HG02840 (cell line): Measurements from ENCODE around the gene MOB2.

Experiments used
- ATAC-seq: cut with Tn5 transposase; IDR thresholded peaks from one replicate; pipeline ENCODE4 v1.9.1; 2021; ENCODE audit warnings: mild to moderate bottlenecking, moderate library complexity, moderate number of reproducible peaks; ENCODE audit not compliant: unreplicated experiment, low FRiP score

MOB2 gene

DNA sequence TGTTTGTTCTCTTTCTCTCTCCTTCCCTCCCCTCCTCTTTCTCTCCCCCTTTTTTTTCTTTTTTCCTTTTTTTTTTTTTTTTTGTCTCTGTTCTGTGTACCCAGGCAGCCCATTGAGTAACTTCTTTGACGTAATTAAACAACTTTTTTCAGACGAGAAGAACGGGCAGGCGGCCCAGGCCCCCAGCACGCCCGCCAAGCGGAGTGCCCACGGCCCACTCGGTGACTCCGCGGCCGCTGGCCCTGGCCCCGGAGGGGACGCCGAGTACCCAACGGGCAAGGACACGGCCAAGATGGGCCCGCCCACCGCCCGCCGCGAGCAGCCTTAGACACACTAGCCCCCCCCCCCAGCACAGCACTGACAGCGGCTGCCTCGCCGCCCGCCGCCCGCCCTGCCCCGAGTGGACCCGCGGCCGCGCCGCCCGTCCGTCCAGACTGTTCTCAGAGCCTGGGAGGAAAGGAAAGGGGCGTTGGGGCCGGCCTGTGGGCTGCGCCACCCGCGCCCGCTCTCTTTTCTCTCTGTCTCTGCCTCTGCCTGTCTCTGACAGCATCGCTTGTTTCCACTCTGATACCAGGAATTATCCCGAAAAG is 26.1 kb downstream of the MOB2 start:
- no peak for ATAC-seq

DNA sequence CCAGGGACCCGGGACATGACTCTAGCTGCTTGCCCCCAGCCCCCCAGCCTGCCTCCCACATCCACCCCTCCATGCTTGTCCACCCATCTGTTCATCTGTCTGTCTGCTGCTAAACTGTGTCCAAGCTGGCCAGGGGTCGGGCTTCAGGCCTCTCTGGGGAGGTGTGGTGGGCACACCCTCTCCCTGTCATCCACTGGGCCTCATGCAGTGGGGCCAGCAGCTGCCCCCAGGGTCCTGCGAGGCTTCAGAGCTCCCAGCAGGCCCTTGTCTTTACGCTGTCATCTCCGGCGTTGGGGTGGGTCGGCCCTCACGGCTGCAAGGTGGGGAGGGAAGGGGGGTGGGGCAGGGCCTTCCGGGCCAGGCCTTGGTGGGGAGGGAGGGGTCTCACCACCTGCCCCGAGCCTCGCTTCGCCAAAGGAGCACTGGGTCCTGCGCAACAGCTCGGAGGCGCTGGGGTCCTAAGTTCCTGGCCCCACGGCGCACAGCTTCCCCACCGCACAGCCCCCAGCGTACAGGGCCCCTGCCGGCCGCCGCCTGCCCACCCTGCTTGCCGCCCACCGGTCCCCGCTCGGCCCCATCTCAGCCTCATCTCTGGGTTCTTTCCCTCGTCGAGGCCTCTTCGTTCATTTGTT is 26.7 kb downstream of the MOB2 start:
- no peak for ATAC-seq

DNA sequence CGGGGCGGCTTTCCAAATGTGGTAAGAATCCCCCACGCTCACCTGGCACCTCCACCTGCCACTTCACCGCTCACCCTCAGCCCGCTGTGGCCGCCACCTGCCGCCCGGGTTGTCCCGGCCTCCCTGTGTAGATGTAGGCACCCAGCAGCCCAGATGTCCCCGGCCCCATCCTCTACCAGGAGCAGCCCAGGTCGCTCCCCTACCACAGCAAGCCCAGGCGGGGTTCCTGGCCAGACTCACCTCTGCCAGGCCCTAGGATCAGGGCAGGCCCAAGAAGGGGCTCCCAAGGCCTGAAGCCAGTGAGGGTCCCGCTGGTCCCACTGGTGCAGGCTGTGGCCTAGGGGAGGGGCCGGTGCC is 27.4 kb downstream of the MOB2 start:
- ATAC-seq: no peak

DNA sequence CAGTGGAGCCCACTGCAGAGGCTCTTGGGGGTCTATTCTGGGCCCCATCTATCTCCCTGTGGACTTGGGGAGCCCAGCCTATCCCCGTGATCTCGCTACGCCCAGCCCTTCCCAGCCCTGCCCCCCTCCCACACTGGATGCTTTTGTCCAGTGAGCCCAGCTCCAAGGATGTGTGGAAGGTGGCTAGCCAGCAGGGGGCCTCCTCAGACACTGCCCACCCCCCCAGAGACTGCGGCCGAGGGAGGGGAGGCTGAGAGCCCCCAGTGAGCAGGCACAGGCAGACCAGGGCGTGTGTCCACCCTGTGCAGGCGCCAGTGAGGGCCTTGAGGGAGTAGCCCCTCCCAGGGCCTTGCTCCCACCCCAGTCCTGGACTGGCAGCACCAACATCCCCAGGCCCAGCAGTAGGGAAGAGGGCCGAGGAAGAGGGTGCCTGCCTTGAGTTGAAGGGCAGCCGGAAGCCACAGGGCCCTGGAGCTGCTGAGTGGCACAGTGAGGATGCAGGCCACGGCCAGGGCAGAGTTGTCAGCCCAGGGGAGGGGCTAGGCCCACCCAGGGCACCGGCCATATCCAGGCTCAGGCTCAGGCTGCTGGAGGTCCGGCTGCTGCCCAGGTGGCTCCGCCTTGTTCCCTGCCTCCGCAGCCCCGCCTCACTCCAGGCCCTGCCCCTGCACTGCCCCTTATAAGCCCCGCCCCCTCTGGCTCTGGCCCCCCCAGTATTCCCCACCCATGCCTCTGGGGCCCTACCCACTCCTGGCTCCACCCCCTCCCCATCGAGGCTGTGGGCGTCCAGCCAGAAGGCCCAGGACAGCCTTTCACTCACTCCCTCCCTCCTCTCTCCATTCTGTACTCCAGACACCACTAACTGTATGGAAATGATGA is 28.0 kb downstream of the MOB2 start:
- ATAC-seq: no peak

DNA sequence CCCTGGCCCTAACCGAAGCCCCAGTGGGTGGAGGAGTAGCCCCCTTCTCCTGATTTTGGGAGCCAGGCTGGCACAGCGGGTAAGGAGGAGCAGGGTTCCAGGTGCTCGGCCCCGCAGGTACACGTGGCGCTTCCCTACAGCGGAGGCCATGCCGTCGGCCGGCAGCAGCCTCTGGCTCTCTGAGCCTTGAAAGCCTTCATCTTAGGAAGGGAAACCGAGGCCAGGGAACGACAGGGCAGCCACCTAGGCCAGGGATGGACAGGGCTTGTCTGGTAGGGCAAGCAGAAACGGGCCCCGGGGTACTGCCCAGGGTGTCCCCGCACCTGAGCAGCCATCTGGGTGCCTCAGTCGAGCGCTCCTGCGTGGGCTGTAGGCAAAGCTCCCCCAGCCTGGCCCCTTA is 28.7 kb downstream of the MOB2 start:
- no peak for ATAC-seq

DNA sequence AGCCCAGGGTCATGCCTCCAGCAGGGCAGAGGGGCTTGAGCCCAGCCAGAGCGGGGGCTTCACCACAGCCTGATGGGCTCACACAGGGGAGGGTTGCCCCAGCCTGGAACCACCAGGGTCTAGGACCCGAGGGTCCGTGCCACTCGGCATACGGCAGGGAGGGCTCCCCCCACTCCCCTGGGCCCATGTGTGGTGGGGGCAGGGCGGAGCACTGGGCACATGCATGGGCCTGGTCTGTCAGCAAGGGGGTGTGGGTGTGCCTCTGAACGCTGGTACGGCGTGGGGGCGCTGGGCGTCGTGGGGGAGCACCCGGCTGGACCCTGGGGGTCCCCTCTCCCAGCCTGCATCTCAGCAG is 29.3 kb downstream of the MOB2 start:
- ATAC-seq: no peak

DNA sequence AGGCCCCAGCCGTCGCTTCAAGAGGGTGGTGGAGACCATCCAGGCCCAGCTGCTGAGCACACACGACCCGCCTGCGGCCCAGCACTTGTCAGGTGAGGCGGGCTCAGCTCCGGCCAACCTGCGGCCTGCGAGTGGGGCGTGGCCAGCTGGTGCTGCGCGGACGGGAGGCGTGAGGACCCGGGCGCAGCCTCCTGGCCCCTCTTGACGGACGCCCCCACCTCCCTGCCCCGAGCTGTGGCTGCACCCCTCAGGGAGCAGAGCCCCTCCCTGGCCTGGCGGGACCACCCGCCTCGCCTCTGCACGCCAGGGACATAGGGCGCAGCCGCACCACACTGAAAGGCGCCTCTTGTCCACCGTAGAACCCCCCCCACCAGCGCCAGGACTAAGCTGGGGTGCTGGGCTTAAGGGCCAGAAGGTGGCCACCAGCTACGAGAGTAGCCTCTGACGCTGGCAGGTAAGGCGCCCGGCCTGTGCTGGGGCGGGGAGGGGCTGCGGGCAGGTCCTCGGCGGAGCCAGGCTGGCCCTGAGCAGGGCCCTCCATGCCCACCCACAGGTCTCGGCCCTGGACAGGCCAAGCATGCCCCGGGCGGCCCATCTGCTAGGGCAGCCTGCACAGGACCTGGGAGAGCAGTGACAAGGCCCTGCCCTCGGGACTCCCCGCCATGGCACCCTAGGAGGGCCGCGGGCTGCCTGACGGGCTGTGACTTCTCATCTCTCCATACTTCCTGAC is 29.8 kb downstream of the MOB2 start:
- no peak for ATAC-seq

DNA sequence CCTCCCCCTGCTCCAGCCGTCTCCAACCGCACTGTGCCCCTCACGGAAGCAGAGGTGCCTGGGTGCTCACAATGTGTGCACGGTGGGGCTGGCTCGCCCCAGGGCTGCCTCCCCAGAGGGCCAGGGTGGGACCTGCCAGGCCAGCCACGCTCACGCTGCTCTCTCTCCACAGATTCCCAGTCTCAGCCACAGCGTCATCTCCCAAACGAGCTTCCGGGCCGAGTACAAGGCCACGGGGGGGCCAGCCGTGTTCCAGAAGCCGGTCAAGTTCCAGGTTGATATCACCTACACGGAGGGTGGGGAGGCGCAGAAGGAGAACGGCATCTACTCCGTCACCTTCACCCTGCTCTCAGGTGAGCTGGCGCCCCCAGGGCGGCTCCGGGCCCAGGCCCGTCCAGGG is 30.4 kb downstream of the MOB2 start:
- no peak for ATAC-seq

DNA sequence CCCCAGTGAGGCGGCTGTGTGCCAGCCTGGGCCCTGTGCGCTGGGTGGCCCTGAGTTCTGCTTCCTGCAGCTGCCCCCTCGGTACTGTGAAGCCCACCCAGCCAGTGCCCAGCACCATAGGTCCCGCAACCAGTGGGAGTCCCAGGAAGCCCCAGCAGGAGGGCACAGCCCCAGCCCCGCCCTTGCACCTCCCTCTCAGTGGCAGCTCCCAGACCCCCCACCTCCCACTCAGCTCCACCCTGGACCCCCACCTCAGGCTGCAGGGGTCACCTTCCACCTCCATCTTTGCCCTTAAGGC is 30.9 kb downstream of the MOB2 start:
- no peak for ATAC-seq

DNA sequence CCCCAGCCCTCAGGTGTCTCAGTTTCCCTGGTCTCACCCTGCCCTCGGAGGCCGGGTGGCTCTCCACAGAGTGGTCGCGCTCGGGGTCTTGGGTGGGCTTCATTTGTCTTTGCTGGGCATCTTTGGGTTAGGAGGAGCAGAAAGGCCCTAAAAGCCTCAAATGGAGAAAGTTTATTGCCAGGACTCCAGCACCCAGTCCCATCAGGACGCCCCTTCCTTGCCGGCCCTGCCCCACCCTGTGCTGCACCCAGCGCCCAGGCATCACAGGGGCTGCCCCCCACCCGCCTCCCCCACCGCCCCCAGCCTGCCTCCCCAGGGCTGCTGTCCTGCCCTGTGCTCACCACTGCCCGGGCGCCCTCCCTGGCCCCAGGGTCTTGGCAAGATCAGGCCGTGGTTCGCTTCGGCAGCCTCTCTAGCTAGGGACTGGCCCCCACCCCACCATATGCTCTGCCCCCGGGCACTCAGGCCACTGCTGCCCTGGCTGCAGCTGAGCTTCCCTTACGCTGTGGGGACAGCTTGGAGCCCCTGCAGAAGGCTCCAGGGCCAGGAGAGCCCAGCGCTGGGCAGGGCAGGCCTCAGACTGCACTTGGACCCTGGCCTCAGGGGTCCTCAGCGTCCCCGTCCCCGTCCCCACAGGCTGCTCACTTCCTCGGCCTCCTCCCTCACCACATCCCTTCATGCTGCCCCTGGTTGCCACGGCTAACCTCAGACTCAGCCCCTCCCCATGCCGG is 31.4 kb downstream of the MOB2 start:
- no peak for ATAC-seq

DNA sequence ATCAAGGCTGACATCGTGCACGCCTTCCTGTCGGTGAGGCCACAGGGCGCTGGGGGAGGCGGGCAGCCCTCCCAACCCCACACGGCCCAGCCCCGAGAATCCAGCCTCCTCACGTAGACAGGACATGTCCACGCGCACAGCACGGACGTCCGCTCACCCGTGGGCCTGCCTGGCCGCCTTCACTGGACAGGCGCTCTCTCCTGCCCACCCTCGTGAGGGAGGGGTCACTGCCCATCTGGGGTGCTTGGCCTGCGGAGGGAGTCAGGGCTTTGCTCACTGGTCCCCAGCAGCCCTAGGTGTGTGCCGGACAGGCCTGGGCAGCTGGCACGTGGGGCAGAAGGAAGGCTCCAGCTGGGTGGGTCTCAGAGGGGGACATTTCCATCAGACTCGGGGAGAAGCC is 32.0 kb downstream of the MOB2 start:
- ATAC-seq: no peak

DNA sequence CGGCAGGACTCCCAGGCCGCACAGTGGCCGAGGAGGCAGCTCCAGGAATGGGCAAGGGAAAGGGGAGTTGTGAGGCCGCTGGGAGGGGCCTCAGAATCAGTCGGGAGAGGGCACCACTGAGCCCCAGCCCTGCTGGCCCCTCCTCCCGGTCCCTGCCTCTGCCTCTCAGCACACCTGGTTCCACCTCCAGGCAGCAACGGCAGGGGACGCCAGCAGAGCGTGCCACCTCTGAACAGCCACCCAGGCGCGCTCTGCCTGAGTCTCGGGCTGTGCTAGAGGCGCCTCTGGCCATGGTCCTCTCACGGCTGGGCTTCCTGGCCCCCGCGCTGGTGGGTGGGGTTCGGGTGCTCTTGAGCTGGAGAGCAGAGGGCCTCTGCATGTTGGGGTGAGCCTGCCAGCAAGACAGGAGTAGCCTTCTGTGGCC is 33.0 kb downstream of the MOB2 start:
- no peak for ATAC-seq

DNA sequence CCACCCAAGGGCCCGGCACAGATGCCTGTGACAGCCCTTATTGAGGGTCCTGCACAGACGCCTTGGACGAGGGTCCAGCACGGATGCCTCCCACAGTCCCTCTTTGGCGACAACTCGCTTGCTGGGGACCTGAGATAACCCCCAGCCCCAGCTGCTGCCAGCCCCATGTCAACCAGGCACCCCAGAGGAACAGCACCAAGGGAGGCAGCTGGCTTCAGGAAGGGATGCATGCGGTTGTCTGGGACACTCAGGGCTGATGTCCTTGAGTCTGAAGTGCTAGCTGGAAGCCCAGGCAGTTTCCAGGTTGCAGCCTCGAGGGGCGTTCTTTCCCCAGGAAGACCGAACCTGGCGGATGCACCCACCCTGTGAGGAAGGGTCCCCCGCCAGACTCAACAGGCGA is 33.8 kb downstream of the MOB2 start:
- ATAC-seq: no peak

DNA sequence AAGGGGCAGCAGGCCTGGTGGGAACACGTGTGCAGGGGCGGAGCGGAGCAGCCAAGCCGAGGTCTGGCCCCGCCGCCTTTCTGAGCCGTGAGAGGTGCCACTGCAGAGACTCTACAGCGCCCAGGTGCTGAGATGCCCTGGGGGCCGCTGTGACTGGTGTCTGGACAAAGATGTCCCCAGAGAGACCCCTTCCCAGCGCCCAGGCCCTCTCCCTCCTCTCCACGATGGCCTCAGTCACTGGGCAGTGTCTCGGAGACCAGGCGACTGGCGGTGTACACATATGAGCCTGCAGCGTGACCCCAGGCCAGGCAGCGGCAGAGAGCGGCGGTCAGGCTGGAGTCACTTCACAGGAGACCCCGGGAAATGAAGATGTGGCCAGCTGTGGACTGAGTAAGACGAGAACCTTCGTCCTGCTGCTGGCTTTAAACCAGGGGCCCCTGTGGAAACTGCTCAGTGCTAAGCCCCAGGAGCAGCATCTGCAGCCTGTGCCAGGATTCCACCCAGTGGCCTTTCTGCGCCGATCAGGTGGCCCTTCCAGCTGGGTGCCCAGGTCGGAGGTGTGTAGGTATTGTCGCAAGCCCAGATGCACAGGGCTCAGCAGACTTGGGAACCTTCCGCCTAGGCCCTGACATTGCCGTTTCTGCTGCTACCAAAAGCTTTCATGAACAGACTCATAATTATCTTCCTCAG is 34.7 kb downstream of the MOB2 start:
- no peak for ATAC-seq

DNA sequence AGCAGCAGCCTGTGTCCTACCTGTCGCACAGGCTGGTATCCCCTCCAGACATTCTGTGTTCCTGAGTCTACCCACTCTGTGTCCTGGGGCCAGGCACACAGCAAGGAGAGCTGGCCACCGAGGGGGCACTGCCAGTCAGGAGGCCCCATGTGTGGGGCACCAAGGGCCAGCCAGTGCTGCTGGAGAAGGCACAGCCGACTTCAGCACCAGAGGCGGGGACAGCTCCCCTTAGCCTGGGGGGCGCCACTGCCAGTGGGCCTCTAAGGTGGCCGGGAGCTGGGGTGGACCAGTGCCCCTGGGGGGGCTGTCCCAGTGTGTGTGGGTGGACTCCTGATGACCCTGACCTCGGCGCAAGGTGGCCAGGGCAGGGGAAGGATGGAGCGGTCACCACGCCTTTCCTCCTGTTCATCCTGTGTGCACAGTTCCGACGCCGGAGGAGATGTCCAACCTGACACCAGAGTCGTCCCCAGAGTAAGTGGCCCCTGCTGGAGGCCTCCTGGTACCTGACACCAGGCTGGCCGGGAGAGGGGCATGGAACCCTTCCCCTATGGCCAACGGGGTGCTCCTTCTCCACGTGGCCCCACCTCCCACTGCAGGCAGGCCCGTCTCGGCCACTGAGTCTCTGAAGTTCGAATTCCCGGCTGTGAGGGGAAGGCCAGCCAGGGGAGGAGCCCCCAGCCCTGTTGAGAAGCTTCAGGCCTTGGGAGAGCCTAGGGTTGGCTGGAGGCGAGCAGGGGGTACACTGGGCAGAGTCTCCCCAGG is 35.4 kb downstream of the MOB2 start:
- no peak for ATAC-seq

DNA sequence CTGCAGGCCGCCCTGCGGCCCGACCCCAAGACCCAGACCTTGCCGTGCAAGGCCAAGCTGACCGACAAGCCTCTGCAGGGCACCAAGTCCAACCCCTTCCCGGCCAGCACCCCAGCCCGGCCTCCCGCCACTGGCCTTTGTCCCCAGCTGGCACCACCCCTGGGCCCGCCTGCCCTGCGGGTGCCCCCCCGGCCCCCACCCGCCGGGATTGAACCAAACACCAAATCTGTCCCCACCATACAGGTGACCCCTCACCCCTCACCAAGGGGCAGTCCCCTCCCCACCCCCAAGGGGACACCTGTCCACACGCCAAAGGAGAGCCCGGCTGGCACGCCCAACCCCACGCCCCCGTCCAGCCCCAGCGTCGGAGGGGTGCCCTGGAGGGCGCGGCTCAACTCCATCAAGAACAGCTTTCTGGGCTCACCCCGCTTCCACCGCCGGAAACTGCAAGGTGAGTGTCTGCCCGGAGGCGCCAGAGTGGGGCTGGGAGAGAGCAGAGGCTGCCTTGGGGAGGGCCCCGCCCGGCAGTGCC is 36.2 kb downstream of the MOB2 start:
- no peak for ATAC-seq

DNA sequence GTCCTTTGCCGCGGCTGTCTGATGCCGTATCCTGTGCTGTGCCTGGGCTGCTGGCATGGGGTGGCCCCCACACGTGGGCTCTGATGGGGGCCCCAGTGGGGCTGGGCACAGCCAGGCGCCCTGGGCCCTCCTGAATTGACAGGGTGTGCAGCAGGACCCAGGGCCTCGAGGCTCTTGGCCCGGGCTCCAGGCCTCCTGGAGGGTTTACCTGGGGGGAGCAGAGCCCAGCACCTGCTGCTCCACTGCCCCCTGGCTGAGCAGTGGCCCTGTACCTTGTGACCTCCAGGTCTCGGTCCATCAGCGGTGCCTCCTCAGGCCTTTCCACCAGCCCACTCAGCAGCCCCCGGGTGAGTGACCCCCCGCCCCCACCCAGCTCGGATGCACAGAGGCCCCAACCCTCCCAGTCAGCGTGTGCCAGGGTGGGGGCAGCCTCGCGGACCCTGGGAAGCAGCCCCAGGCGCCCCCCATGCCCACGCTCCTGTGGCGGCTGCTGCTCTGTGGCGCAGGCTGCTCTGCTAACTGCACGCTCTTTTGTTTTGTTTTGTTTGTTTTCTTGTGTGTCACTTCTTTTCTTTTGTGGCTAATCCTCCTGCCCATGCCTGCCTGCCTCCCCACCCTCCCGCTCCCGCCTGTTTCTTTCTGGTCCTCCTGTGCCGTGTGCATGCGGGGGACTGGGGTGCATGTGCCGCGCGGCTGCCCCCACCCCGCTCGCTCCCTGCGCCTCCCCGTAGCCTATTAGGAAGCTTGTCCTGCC is 36.9 kb downstream of the MOB2 start:
- ATAC-seq: no peak

DNA sequence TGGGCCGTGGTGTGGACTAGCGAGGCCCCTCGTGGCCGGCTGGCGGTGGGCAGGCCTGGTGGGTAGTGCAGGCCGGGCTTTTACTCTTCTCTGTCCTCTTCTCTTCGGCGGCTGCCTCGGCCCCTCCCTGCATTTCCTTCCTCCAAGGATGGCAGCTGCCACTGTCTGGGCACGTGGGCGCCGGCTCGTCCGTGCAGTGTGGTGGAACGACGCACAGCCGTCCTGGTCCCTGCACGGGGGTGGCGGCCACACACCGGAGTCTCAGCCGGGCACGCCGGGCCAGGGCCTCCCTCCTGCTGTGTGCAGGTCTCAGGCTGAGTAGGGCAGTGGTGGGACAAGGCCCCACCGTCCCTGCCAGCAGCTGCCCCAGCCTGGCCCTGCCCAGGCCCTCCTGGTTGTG is 37.7 kb downstream of the MOB2 start:
- ATAC-seq: no peak
